ENCODE results near the gene RNF225. TPM values are rescaled to one million over a fixed set of nuclear protein-coding genes. Genes with fewer than 3 reads are reported as not detected.

Gene RNF225
- total and polyA plus RNA-seq, 9 of the 15 experiments (the other 6 are each of a cell fraction or from before 2014, with no cell fraction given), result 0.33 TPM; not detected in 8

DNA sequence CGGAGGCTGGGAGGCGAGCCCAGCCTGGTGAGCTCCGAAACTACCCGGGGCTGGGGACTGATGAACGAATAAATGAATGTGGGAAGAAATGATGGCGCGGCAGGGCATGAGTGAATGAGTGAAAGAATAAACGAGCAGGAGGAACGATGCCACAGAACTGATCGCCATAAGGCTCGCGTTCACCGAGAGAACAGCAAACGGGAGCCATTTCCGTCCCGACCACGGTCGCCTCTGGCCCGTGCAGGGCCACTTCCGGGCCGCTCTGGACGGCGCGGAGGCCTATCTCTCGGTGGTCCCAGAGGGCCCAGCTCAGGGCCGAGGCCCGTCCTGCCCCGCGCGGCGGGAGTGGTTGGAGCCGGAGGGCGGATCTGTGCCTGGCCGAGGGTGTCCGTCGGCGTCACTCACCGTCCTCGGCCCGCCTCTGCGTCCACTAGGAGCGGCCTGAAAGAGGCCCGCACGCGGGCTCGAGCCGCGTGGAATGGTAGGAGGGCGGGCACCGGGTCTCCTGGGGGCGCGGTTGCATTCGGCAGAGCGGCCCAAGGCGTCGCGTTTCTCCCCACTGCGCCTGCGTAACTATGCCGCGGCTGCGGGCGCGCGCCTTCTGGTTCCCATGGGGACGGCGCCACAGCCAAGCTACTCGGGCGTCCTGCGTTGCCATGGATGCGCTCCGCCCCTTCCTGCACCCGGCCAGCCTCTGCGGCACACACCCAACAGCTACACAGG, 33.0 kb upstream of the RNF225 start, which contains the start of gene ZNF497 (continued):
- TF ChIP-seq, protein P1, sequence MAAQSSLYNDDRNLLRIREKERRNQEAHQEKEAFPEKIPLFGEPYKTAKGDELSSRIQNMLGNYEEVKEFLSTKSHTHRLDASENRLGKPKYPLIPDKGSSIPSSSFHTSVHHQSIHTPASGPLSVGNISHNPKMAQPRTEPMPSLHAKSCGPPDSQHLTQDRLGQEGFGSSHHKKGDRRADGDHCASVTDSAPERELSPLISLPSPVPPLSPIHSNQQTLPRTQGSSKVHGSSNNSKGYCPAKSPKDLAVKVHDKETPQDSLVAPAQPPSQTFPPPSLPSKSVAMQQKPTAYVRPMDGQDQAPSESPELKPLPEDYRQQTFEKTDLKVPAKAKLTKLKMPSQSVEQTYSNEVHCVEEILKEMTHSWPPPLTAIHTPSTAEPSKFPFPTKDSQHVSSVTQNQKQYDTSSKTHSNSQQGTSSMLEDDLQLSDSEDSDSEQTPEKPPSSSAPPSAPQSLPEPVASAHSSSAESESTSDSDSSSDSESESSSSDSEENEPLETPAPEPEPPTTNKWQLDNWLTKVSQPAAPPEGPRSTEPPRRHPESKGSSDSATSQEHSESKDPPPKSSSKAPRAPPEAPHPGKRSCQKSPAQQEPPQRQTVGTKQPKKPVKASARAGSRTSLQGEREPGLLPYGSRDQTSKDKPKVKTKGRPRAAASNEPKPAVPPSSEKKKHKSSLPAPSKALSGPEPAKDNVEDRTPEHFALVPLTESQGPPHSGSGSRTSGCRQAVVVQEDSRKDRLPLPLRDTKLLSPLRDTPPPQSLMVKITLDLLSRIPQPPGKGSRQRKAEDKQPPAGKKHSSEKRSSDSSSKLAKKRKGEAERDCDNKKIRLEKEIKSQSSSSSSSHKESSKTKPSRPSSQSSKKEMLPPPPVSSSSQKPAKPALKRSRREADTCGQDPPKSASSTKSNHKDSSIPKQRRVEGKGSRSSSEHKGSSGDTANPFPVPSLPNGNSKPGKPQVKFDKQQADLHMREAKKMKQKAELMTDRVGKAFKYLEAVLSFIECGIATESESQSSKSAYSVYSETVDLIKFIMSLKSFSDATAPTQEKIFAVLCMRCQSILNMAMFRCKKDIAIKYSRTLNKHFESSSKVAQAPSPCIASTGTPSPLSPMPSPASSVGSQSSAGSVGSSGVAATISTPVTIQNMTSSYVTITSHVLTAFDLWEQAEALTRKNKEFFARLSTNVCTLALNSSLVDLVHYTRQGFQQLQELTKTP (IDR thresholded peaks at IDR 0.05; ENCODE audit: low read depth in 1 of 2, partially characterized antibody in 2 of 2), result peak; percentile 44 to 67
- TF ChIP-seq POLR2A (conservative IDR thresholded peaks at IDR 0.05) (peak; percentile 95), KDM4B (IDR thresholded peaks at IDR 0.05; ENCODE audit: borderline replicate concordance in 2 of 2, low read depth in 1 of 2) (peak in 1 of 2 experiments; percentile 41; a peak in 1 of 4 replicates), ZNF586 (CRISPR knock-in tag; conservative IDR thresholded peaks at IDR 0.05) (no peak), ZNF324 (CRISPR knock-in tag; IDR thresholded peaks at IDR 0.05) (no peak), ELF2 (CRISPR knock-in tag; IDR thresholded peaks at IDR 0.05) (peak; percentile 92), MCM3 (IDR thresholded peaks at IDR 0.05) (no peak), GTF2F1 (IDR thresholded peaks at IDR 0.05; ENCODE audit: low read depth, low read length) (peak; percentile 51; the same call in 1 of the 2 replicates)
- TF ChIP-seq, protein P2, sequence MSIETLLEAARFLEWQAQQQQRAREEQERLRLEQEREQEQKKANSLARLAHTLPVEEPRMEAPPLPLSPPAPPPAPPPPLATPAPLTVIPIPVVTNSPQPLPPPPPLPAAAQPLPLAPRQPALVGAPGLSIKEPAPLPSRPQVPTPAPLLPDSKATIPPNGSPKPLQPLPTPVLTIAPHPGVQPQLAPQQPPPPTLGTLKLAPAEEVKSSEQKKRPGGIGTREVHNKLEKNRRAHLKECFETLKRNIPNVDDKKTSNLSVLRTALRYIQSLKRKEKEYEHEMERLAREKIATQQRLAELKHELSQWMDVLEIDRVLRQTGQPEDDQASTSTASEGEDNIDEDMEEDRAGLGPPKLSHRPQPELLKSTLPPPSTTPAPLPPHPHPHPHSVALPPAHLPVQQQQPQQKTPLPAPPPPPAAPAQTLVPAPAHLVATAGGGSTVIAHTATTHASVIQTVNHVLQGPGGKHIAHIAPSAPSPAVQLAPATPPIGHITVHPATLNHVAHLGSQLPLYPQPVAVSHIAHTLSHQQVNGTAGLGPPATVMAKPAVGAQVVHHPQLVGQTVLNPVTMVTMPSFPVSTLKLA (conservative IDR thresholded peaks at IDR 0.05), result peak; percentile 96 to 98
- TF ChIP-seq, protein P3, sequence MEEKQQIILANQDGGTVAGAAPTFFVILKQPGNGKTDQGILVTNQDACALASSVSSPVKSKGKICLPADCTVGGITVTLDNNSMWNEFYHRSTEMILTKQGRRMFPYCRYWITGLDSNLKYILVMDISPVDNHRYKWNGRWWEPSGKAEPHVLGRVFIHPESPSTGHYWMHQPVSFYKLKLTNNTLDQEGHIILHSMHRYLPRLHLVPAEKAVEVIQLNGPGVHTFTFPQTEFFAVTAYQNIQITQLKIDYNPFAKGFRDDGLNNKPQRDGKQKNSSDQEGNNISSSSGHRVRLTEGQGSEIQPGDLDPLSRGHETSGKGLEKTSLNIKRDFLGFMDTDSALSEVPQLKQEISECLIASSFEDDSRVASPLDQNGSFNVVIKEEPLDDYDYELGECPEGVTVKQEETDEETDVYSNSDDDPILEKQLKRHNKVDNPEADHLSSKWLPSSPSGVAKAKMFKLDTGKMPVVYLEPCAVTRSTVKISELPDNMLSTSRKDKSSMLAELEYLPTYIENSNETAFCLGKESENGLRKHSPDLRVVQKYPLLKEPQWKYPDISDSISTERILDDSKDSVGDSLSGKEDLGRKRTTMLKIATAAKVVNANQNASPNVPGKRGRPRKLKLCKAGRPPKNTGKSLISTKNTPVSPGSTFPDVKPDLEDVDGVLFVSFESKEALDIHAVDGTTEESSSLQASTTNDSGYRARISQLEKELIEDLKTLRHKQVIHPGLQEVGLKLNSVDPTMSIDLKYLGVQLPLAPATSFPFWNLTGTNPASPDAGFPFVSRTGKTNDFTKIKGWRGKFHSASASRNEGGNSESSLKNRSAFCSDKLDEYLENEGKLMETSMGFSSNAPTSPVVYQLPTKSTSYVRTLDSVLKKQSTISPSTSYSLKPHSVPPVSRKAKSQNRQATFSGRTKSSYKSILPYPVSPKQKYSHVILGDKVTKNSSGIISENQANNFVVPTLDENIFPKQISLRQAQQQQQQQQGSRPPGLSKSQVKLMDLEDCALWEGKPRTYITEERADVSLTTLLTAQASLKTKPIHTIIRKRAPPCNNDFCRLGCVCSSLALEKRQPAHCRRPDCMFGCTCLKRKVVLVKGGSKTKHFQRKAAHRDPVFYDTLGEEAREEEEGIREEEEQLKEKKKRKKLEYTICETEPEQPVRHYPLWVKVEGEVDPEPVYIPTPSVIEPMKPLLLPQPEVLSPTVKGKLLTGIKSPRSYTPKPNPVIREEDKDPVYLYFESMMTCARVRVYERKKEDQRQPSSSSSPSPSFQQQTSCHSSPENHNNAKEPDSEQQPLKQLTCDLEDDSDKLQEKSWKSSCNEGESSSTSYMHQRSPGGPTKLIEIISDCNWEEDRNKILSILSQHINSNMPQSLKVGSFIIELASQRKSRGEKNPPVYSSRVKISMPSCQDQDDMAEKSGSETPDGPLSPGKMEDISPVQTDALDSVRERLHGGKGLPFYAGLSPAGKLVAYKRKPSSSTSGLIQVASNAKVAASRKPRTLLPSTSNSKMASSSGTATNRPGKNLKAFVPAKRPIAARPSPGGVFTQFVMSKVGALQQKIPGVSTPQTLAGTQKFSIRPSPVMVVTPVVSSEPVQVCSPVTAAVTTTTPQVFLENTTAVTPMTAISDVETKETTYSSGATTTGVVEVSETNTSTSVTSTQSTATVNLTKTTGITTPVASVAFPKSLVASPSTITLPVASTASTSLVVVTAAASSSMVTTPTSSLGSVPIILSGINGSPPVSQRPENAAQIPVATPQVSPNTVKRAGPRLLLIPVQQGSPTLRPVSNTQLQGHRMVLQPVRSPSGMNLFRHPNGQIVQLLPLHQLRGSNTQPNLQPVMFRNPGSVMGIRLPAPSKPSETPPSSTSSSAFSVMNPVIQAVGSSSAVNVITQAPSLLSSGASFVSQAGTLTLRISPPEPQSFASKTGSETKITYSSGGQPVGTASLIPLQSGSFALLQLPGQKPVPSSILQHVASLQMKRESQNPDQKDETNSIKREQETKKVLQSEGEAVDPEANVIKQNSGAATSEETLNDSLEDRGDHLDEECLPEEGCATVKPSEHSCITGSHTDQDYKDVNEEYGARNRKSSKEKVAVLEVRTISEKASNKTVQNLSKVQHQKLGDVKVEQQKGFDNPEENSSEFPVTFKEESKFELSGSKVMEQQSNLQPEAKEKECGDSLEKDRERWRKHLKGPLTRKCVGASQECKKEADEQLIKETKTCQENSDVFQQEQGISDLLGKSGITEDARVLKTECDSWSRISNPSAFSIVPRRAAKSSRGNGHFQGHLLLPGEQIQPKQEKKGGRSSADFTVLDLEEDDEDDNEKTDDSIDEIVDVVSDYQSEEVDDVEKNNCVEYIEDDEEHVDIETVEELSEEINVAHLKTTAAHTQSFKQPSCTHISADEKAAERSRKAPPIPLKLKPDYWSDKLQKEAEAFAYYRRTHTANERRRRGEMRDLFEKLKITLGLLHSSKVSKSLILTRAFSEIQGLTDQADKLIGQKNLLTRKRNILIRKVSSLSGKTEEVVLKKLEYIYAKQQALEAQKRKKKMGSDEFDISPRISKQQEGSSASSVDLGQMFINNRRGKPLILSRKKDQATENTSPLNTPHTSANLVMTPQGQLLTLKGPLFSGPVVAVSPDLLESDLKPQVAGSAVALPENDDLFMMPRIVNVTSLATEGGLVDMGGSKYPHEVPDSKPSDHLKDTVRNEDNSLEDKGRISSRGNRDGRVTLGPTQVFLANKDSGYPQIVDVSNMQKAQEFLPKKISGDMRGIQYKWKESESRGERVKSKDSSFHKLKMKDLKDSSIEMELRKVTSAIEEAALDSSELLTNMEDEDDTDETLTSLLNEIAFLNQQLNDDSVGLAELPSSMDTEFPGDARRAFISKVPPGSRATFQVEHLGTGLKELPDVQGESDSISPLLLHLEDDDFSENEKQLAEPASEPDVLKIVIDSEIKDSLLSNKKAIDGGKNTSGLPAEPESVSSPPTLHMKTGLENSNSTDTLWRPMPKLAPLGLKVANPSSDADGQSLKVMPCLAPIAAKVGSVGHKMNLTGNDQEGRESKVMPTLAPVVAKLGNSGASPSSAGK (IDR thresholded peaks at IDR 0.05), result no peak; the same call in 1 of the 2 replicates
